ENCODE measurements around the gene CWC27. TPM values are rescaled to one million over a fixed set of nuclear protein-coding genes. Genes with fewer than 3 reads are reported as not detected.

Gene CWC27
- total RNA-seq, 1 experiment from 2014 or later = 32.9 TPM

DNA sequence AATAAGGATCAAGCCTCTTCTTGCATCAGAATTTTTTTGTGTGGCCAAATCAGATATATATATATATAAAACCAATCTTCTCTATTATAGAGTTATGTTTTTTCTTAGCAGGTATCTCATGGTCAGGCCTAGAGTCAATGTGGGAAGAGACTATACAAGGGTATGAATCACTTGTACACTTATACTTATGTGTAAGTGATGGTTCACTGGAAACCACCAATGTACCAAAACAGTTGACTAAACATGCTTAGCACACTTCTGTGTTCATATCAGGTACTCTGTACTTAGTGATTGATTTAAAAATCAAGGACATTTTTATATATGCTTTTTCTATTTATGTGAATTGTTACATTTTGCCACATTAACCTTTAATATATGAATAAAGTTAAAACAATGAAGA lies 92.6 kb downstream of the CWC27 start:
- ChIA-PET POLR2A (no interaction called here), CTCF (no interaction called here)
- Histone ChIP-seq H3K36me3 (ENCODE audit: control insufficient read depth, insufficient read depth, low read length) (no peaks in the 10 kb centered on the region), H3K4me3 (ENCODE audit: low read depth, low read length) (no peak overlapping the region), H3K27me3 (replicated peaks; ENCODE audit: control insufficient read depth, insufficient read depth, low read length) (no peaks in the 10 kb centered on the region), H3K9me3 (no peaks in the 10 kb centered on the region), H3K4me1 (no peaks in the 10 kb centered on the region)
- H3K27me3 Mint-ChIP-seq (ENCODE audit: insufficient read depth, unreplicated experiment) = no peaks in the 10 kb centered on the region
- no peaks in the 10 kb centered on the region for H3K36me3 Mint-ChIP-seq (ENCODE audit: insufficient read depth, unreplicated experiment)
- TF ChIP-seq, protein P1, sequence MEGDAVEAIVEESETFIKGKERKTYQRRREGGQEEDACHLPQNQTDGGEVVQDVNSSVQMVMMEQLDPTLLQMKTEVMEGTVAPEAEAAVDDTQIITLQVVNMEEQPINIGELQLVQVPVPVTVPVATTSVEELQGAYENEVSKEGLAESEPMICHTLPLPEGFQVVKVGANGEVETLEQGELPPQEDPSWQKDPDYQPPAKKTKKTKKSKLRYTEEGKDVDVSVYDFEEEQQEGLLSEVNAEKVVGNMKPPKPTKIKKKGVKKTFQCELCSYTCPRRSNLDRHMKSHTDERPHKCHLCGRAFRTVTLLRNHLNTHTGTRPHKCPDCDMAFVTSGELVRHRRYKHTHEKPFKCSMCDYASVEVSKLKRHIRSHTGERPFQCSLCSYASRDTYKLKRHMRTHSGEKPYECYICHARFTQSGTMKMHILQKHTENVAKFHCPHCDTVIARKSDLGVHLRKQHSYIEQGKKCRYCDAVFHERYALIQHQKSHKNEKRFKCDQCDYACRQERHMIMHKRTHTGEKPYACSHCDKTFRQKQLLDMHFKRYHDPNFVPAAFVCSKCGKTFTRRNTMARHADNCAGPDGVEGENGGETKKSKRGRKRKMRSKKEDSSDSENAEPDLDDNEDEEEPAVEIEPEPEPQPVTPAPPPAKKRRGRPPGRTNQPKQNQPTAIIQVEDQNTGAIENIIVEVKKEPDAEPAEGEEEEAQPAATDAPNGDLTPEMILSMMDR (IDR thresholded peaks at IDR 0.05; ENCODE audit: insufficient read depth in 1 of 2, low read depth in 1 of 2, low read length in 1 of 2, severe bottlenecking in 1 of 2, unreplicated experiment in 1 of 2) = no peak
- no peaks in the 10 kb centered on the region for H3K9me3 Mint-ChIP-seq (ENCODE audit: unreplicated experiment)
- H3K4me1 Mint-ChIP-seq (ENCODE audit: low read depth, unreplicated experiment) = no peaks in the 10 kb centered on the region
- BruUV-seq (replicated peaks) = no TSS peak
- H3K4me3 Mint-ChIP-seq (ENCODE audit: unreplicated experiment) = no peak overlapping the region
- no peak for DNase-seq
- no peak overlapping the region for H3K27ac Mint-ChIP-seq (ENCODE audit: unreplicated experiment)
- intact Hi-C loops (cut with micrococcal nuclease; ENCODE audit: unreplicated experiment) = no loop called here

DNA sequence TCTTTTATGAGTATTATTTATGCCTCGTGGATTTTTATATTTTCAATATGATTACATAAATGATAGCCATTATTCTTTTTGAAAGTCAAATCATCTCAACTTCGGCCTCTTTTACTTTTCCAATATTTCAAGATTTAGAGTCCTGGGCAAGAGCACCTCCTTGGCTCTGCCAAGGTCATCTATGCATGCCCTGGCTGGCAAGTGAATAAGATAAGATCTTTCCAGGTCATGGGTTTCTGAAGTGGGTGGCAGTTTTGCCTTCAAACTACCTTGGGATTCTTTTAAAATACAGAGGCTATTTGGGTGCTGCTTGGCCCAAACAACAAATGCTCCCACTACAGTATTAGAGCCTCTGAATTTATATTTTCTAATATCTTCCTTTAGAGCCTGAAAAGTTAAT lies 95.4 kb downstream of the CWC27 start:
- no peaks in the 10 kb centered on the region for H3K36me3 Mint-ChIP-seq (ENCODE audit: insufficient read depth, unreplicated experiment)
- Histone ChIP-seq H3K27me3 (replicated peaks; ENCODE audit: control insufficient read depth, insufficient read depth, low read length) (no peaks in the 10 kb centered on the region), H3K4me1 (no peaks in the 10 kb centered on the region), H3K4me3 (ENCODE audit: low read depth, low read length) (no peak overlapping the region), H3K36me3 (ENCODE audit: control insufficient read depth, insufficient read depth, low read length) (no peaks in the 10 kb centered on the region), H3K9me3 (no peaks in the 10 kb centered on the region)
- H3K4me1 Mint-ChIP-seq (ENCODE audit: low read depth, unreplicated experiment) = no peaks in the 10 kb centered on the region
- DNase-seq = no peak
- no peaks in the 10 kb centered on the region for H3K27me3 Mint-ChIP-seq (ENCODE audit: insufficient read depth, unreplicated experiment)
- intact Hi-C loops (cut with micrococcal nuclease; ENCODE audit: unreplicated experiment) = no loop called here
- H3K9me3 Mint-ChIP-seq (ENCODE audit: unreplicated experiment) = no peaks in the 10 kb centered on the region
- ChIA-PET CTCF (no interaction called here), POLR2A (no interaction called here)
- TF ChIP-seq, protein P1 (IDR thresholded peaks at IDR 0.05; ENCODE audit: insufficient read depth in 1 of 2, low read depth in 1 of 2, low read length in 1 of 2, severe bottlenecking in 1 of 2, unreplicated experiment in 1 of 2) = no peak
- H3K4me3 Mint-ChIP-seq (ENCODE audit: unreplicated experiment) = no peak overlapping the region
- BruUV-seq (replicated peaks) = no TSS peak
- H3K27ac Mint-ChIP-seq (ENCODE audit: unreplicated experiment) = no peak overlapping the region

DNA sequence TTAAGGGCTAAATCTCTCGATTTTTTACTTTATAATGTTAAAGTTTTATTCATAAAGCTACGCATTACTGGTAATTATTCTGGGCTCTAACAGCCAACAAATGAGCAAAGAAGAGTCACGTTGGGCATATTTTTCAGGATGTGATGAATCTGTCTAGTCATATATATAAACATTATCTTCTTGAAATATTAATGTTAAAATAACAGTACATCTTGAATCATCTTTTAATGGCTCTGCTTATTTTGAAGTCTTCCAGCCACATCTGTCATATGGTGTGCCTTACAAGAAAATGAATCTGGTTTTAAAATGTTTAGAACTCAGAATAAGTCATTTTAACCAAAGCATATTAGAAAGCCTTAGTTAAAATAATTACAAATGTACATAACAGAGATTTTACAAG lies 96.9 kb downstream of the CWC27 start:
- Histone ChIP-seq H3K4me3 (ENCODE audit: low read depth, low read length) (no peak overlapping the region), H3K27me3 (replicated peaks; ENCODE audit: control insufficient read depth, insufficient read depth, low read length) (no peaks in the 10 kb centered on the region), H3K36me3 (ENCODE audit: control insufficient read depth, insufficient read depth, low read length) (no peaks in the 10 kb centered on the region), H3K4me1 (no peaks in the 10 kb centered on the region), H3K9me3 (no peaks in the 10 kb centered on the region)
- Mint-ChIP-seq H3K27ac (ENCODE audit: unreplicated experiment) (no peak overlapping the region), H3K27me3 (ENCODE audit: insufficient read depth, unreplicated experiment) (no peaks in the 10 kb centered on the region), H3K36me3 (ENCODE audit: insufficient read depth, unreplicated experiment) (no peaks in the 10 kb centered on the region), H3K4me3 (ENCODE audit: unreplicated experiment) (no peak overlapping the region), H3K9me3 (ENCODE audit: unreplicated experiment) (no peaks in the 10 kb centered on the region), H3K4me1 (ENCODE audit: low read depth, unreplicated experiment) (no peaks in the 10 kb centered on the region)
- intact Hi-C loops (cut with micrococcal nuclease; ENCODE audit: unreplicated experiment) = no loop called here
- no TSS peak for BruUV-seq (replicated peaks)
- CTCF ChIA-PET = no interaction called here
- TF ChIP-seq, protein P1 (IDR thresholded peaks at IDR 0.05; ENCODE audit: insufficient read depth in 1 of 2, low read depth in 1 of 2, low read length in 1 of 2, severe bottlenecking in 1 of 2, unreplicated experiment in 1 of 2) = no peak
- POLR2A ChIA-PET = no interaction called here
- DNase-seq = no peak
